ENCODE results near the gene NAGK. TPM values are rescaled to one million over a fixed set of nuclear protein-coding genes. Genes with fewer than 3 reads are reported as not detected.
"Not testable (repeated sequence)": the region's sequence is repeated elsewhere in the genome, so short reads cannot be mapped to it uniquely, and the experiment has no call there.

Gene NAGK
- total RNA-seq, 4 donors from 2014 or later = 89.9 to 130 (median 104) TPM

- DNase-seq (ENCODE audit: low spot score in 2 of 2); intact Hi-C loops (cut with DNase I; ENCODE audit: low total_unique reads); H3K4me3 ChIP-seq (ENCODE audit: low read depth, poor library complexity, severe bottlenecking): not testable (repeated sequence)
- WGBS, 2 donors = 91% methylated on average over 26 to 33 of the region's 33 CpGs
These were observed 24.2 kb downstream of the NAGK start for GRCh38 chr2:71092491-71093260.

- peak; percentile 48 to 89 for DNase-seq (ENCODE audit: low spot score in 2 of 2)
- H3K4me3 ChIP-seq (ENCODE audit: low read depth, poor library complexity, severe bottlenecking) = no peak overlapping the region
- WGBS, 2 donors = 7% methylated on average over 3 of the region's 3 CpGs
- no peak for TF ChIP-seq CTCF (IDR thresholded peaks at IDR 0.05)
- no peak for TF ChIP-seq POLR2A (IDR thresholded peaks at IDR 0.05)
- intact Hi-C loops (cut with DNase I; ENCODE audit: low total_unique reads) = no loop called here
These were observed 31.9 kb downstream of the NAGK start for GRCh38 chr2:71100195-71100964.

GRCh38 chr2:71101656-71102055 is 33.2 kb downstream of the NAGK start:
- TF ChIP-seq CTCF (IDR thresholded peaks at IDR 0.05) = no peak
- TF ChIP-seq POLR2A (IDR thresholded peaks at IDR 0.05) = no peak
- WGBS, 2 donors = 21 to 29% methylated on average over 2 of the region's 2 CpGs
- no peak overlapping the region for H3K4me3 ChIP-seq (ENCODE audit: low read depth, poor library complexity, severe bottlenecking)
- DNase-seq (ENCODE audit: low spot score in 2 of 2) = peak in 1 of 2 donors; percentile 34
- intact Hi-C loops (cut with DNase I; ENCODE audit: low total_unique reads) = no loop called here

GRCh38 chr2:71102981-71103681 is 34.7 kb downstream of the NAGK start:
- H3K4me3 ChIP-seq (ENCODE audit: low read depth, poor library complexity, severe bottlenecking) = no peak overlapping the region
- WGBS, 2 donors = 26 to 41% methylated on average over 6 of the region's 6 CpGs
- intact Hi-C loops (cut with DNase I; ENCODE audit: low total_unique reads) = no loop called here
- DNase-seq (ENCODE audit: low spot score in 2 of 2) = no peak
- TF ChIP-seq POLR2A (IDR thresholded peaks at IDR 0.05) (no peak), CTCF (IDR thresholded peaks at IDR 0.05) (no peak)

- DNase-seq (ENCODE audit: low spot score in 2 of 2) = no peak
- 69 to 83% methylated on average over 3 to 5 of the region's 5 CpGs for WGBS, 2 donors
- intact Hi-C loops (cut with DNase I; ENCODE audit: low total_unique reads) = no loop called here
- no peak overlapping the region for H3K4me3 ChIP-seq (ENCODE audit: low read depth, poor library complexity, severe bottlenecking)
- TF ChIP-seq POLR2A (IDR thresholded peaks at IDR 0.05) (no peak), CTCF (IDR thresholded peaks at IDR 0.05) (no peak)
These were observed 35.4 kb downstream of the NAGK start for GRCh38 chr2:71103809-71104208.

- H3K4me3 ChIP-seq (ENCODE audit: low read depth, poor library complexity, severe bottlenecking); intact Hi-C loops (cut with DNase I; ENCODE audit: low total_unique reads); DNase-seq (ENCODE audit: low spot score in 2 of 2): not testable (repeated sequence)
- 82 to 84% methylated on average over 6 of the region's 6 CpGs for WGBS, 2 donors
These were observed 38.0 kb downstream of the NAGK start for GRCh38 chr2:71106463-71106862.

Data from lower leg skin (tissue), 4 donors.